Measurements from ENCODE around the gene DCAF7.
A peak's percentile ranks its signal among the peaks of the same experiment; 100 is the strongest.

Gene DCAF7

GRCh38 chr17:63579633-63580032 is 29.4 kb downstream of the DCAF7 start:
- no peak for DNase-seq (ENCODE audit: insufficient read length, low spot score)
- FAIRE-seq, result no peak

GRCh38 chr17:63587770-63588169 is 37.5 kb downstream of the DCAF7 start:
- DNase-seq (ENCODE audit: insufficient read length, low spot score), result no peak
- no peak for FAIRE-seq

DNA sequence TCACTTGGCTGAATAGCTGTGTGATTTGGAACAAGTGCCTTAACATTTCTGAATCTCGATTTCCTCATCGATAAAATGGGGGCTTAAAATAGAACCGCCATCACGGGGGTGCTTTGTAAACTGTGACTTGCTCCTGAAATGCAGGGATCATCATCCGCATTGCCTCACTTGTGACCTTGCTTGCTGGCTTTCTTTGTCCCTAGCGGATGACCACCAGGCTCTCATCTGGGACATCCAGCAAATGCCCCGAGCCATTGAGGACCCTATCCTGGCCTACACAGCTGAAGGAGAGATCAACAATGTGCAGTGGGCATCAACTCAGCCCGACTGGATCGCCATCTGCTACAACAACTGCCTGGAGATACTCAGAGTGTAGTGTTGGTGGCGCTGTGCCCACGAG is 38.5 kb downstream of the DCAF7 start:
- no peak for FAIRE-seq
- DNase-seq (ENCODE audit: insufficient read length, low spot score), result no peak

DNA sequence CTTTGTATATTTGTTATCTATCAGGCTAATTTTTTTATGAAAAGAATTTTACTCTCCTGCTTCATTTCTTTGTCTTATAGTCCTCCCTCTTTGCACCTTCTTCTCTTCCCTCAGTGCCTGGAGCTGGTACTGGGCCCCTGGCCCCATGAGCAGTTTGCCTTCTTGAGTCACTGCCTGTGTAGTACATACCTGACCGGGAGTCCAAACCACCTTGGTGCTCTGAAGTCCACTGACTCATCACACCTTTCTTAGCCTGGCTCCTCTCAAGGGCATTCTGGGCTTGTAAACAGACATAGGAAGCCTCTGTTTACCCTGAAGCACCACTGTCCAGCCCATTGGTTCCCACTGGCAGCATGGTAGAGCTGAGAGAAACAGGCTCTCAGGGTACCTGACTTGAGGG is 39.4 kb downstream of the DCAF7 start:
- FAIRE-seq (no peak), DNase-seq (ENCODE audit: insufficient read length, low spot score) (no peak)

DNA sequence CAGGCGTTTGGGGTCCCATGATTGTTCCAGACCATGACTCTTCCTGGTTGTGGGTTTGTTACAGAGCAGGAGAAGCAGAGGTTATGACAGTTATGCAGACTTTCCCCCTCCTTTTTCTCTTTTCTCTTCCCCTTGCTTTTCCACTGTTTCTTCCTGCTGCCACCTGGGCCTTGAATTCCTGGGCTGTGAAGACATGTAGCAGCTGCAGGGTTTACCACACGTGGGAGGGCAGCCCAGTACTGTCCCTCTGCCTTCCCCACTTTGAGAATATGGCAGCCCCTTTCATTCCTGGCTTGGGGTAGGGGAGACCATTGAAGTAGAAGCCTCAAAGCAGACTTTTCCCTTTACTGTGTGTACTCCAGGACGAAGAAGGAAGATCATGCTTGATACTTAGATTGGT is 42.5 kb downstream of the DCAF7 start:
- FAIRE-seq (no peak), DNase-seq (ENCODE audit: insufficient read length, low spot score) (no peak)

DNA sequence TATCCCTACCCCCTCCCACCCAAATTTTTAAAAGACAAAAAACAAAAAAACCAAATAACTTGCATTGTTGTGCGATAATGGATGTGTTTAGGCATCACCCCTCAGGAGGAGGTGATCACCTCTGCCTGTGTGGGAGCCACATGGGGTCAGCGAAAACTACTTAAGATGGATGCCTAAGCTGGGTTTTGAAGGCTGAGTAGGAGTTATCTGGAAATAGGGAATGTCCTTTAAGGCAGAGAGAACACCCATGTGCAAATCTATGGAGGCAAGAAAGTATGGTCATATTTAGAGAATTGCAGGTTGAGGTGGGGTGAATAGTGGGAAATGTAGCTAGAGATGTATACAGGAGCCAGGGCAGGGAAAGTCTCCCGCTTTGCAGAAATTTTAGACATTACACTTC is 44.9 kb downstream of the DCAF7 start:
- FAIRE-seq (no peak), DNase-seq (ENCODE audit: insufficient read length, low spot score) (no peak)

- FAIRE-seq, result no peak
- DNase-seq (ENCODE audit: insufficient read length, low spot score), result no peak
Observed at GRCh38 chr17:63596856-63597586, 46.7 kb downstream of the DCAF7 start.

DNA sequence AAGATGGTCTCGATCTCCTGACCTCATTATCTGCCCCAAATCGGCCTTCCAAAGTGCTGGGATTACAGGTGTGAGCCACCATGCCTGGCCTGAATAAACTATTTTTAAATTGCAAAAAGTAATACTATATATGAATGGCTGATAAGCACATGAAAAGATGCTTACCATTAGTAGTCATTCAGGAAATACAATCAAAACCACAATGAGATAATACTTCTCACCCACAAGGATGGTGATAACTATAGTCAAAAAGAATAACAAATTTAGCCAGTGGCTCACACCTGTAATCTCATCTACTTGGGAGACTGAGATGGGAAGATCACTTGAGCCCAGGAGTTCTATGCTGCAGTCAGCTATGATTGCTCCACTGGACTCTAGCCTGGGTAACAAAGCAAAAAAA is 48.0 kb downstream of the DCAF7 start:
- no peak for DNase-seq (ENCODE audit: insufficient read length, low spot score)
- no peak for FAIRE-seq

GRCh38 chr17:63600569-63601438 is 50.5 kb downstream of the DCAF7 start, which contains the start of gene TACO1:
Gene TACO1 (plus strand): TSS chr17:63600895. CDS start chr17:63601084, 189 bp downstream.
- FAIRE-seq (peak; percentile 77), DNase-seq (ENCODE audit: insufficient read length, low spot score) (peak; percentile 74)

DNA sequence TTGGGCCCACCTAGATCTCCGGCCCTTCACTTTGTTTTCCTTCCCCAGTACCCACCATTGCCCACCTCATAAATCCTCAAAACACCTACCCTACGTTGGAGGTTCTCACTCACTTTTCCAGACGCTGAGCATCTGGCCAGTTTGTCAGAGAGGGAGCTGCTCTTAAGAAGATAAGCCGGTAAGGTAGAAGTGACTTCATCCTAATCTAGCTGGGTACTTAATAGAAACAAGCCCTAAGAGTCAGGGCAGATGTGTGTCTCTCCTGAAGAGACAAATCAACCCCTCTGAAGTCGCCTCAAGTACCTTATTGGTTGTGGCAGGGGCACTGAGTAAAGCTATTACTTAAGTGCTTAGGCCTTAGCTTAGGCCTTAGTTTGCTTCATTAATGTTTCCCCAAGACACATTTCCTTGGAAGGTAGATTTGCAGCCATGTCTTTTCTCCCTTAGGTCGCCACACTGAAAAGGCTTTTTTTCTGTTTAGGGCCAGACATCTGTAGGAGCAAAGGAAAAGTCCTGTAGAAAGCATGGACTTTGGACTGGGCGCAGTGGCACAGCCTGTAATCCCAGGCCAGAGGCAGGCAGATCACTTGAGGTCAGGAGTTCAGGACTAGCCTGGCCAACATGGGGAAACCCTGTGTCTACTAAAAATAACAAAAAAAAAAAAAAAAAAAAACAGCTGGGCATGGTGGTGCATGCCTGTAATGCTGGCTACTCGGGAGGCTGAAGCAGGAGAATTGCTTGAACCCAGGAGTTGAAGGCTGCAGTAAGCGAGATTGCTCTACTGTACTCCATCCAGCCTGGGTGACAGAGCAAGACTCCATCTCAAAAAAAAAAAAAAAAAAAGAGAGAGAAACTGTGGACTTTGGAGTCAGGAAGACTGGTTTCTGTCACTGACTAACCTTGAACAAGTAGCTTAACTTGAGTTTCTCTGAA is 51.4 kb downstream of the DCAF7 start:
- DNase-seq (ENCODE audit: insufficient read length, low spot score) (no peak), FAIRE-seq (no peak)

DNA sequence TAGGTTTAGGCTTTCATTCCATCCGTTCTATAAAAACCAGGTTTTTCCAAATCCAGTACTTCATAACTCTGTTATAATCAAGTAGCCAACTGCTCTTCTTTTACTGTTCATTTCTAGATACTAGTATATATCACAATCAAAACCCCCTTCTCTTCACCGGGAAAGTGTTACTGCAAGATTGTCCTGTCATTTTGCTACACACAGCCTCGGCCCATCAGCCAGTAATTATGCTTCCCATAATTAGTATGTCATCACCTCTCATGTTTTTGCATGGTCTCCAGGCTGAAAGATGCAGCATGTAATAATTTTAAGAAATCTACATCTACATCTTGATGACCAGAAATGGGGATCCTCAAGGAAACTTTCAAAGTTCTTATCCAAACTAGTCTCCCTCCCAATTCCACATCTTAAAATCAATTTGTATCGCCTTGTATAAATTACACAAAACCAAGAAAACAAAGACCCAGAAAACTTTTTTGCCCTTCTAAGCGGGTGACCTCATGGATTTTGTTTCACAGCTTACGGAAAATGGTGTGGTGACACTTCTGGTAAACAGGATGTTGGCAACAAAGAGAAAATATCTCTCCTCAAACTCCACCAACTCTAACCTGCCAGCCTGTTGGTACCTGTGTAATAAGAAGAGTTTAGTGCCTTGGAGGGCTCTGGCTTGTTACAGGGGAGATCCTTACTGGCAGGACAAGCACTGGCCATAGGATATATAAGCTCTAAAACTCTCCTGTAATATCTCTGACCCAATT is 59.7 kb downstream of the DCAF7 start:
- FAIRE-seq (no peak), DNase-seq (ENCODE audit: insufficient read length, low spot score) (no peak)

- FAIRE-seq (no peak), DNase-seq (ENCODE audit: insufficient read length, low spot score) (no peak)
Observed at GRCh38 chr17:63610854-63611253, 60.6 kb downstream of the DCAF7 start.

DNA sequence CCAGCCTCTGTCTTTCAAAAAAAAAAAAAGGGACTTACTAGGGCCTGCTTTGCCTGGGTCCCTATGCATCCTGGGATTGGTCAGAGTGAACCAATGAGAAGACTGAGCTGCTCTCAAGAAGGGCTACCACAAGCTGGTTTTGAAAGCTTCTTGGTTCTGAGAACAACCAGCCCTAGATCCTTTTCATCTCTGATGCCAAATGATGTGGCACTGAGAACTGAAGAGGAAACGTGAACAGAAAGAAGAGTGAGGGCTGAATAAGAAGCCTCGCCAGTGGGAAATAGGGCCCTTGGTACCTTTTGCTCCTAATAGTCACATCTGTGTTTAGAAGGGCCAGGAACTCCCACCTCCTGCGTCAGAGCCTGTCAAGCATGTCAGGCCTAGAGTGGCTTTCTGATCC is 61.1 kb downstream of the DCAF7 start:
- no peak for FAIRE-seq
- no peak for DNase-seq (ENCODE audit: insufficient read length, low spot score)

DNA sequence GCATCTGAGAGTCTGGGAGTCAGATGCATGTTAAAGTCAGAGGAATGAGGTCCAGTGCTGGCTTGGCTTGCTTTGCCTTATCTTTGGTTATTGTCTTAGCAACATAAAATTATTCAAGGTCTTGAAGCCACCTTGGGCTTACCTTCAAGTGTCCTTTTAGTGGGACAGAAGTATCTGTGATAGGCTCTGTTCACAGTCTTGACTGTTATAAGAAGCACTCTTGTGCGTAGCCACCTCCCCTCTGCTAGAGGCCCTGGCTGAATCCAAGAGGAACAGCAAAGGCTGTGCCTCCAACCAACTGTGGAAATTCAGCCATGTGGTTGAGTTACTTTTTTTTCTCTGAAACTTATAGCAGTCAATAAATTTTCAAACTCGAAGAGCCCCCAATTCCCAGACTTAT is 63.4 kb downstream of the DCAF7 start:
- DNase-seq (ENCODE audit: insufficient read length, low spot score) (no peak), FAIRE-seq (no peak)

GRCh38 chr17:63621229-63621683 is 71.0 kb downstream of the DCAF7 start:
- FAIRE-seq, result no peak

GRCh38 chr17:63621684-63622573 is 71.7 kb downstream of the DCAF7 start, which contains the start of gene MAP3K3:
Gene MAP3K3 (plus strand): TSS chr17:63622417. CDS start chr17:63622760, 343 bp downstream.
- peak; percentile 97 for FAIRE-seq
- peak; percentile 95 for DNase-seq (ENCODE audit: insufficient read length, low spot score)

More at GRCh38 chr17:63621229-63621683, 71.0 kb downstream of the DCAF7 start:
- DNase-seq (ENCODE audit: insufficient read length, low spot score), result no peak

GRCh38 chr17:63622574-63623390 is 72.5 kb downstream of the DCAF7 start:
- DNase-seq (ENCODE audit: insufficient read length, low spot score) (peak; percentile 78), FAIRE-seq (no peak)
